Skin of body (tissue), 2 donors: Measurements from ENCODE around the gene CBX4. TPM values are rescaled to one million over a fixed set of nuclear protein-coding genes. Genes with fewer than 3 reads are reported as not detected.

Experiments used
- DNase-seq: peaks from one replicate; lab custom pipeline; 2025; lab: John Stamatoyannopoulos, UW
- total RNA-seq: library from RNA; depleted of rRNA; stranded (reverse); fragments of >200 nt; gene quantifications from one replicate; pipeline ENCODE4 v1.2.3, GENCODE V29; 2014

Gene CBX4
- total RNA-seq = 13.7 TPM

DNA sequence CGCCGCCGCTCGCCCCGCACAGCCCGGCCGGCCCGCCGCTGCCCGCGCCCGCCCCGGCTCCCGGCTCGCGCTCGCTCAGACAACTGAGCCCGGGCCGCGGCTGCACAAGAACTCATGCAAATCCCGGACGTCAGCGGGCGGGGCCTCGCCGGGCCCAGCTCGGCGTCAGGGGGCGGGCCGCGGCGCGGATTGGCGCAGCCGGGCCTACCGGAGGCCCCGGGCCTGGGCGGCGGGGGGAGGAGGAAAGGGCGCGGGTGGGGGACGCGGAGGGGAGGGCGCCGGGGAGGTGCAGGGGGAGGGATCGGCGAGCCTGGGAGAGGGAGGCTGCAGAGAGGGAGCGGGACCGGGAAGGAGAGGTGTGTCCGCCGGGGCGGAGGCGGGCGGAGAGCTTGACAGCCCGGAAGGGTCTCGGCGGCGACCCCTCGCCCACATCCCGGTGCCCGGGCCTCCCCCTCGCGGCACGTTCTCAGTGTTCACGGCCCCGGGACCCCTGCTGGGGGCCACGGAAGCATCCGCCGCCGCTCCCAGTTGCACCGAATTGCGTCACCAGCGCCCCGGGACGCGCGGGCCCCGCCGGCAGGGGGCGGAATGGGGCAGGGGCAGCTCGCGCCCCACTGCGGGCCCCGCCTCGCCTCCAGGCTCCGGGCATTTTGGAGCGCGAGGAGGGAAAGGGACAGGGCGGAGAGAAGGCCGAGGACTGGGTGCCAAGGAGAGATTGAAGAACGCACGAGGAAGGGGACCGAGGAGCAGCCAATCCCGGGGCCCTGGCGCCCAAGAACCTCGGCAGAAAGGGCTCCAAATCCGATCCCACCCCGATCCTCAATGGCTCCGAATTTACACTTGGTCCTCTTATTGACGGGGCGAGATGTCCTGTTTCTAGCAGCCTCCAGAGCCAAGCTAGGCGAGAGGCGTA, at the start of gene CBX4:
TSS of gene CBX4 (minus strand) at position 85 of the 913 bp plus-strand sequence. CDS start 189 bp downstream, outside the sequence.
- peak; percentile 88 for DNase-seq

DNA sequence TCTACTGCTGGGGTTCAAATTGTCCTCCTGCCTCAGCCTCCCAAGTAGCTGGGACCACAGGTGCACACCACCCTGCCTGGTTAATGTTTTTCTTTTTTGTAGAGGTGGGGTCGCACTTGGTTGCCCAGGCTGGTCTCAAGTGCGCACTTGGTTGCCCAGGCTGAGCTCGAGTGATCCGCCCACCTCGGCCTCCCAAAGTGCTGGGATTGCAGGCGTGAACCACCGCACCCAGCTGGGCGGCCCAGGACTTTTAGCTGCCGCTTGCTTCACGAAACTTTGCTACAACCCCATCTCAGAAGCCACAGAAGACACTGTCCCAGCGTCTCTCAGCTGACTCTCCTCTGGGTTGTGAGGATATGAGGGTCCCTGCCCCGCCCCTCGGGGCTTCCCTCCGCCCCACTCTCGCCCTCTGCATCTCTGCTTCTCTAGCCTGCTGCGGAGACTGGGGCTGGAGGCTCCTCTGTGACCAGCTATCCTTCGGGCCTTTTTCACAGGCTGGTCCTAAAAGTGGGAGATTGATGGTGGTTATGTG, 48.8 kb upstream of the CBX4 start:
- no peak for DNase-seq

DNA sequence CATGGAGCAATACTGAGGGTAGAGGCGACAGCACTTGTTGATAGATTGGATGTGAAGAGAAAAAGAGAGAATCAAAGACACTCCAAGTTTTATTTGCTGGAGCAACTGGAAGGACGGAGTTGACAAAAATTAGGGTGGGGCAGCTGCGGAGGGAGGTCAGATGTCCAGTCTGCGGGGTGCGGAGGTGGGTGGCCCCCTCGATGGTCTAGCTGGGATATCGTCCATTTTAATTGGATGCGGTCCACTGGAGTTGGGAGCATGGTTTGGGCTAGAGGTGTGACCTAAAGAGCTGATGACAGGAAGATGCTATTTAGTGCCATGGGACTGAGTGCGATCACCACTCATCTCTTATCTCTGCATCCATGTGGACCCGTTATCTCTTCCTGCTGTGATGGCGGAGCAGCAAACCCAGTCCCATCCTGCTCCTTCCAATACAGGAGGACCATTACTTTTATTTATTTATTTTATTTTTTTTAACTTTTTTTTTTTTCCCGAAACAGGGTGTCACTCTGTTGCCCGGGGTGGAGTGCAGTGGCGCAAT, 48.3 kb upstream of the CBX4 start:
- no peak for DNase-seq

DNA sequence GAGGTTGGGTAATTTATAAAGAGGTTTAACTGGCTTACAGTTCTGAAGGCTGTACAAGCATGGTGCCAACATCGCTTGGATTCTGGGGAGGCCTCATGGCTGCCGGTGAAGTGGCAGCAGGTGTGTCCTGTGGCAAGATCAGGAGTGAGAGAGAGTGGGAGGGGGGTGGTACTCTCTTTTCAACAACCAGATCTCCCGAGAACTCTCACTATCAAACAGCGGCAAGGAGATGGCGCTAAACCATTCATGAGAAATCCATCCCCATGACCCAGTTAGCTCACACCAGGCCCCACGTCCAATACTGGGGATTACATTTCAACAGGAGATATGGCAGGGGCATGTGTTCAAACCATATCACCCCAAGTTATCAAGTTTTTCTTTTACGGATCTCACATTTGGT, 44.0 kb upstream of the CBX4 start:
- DNase-seq = no peak

DNA sequence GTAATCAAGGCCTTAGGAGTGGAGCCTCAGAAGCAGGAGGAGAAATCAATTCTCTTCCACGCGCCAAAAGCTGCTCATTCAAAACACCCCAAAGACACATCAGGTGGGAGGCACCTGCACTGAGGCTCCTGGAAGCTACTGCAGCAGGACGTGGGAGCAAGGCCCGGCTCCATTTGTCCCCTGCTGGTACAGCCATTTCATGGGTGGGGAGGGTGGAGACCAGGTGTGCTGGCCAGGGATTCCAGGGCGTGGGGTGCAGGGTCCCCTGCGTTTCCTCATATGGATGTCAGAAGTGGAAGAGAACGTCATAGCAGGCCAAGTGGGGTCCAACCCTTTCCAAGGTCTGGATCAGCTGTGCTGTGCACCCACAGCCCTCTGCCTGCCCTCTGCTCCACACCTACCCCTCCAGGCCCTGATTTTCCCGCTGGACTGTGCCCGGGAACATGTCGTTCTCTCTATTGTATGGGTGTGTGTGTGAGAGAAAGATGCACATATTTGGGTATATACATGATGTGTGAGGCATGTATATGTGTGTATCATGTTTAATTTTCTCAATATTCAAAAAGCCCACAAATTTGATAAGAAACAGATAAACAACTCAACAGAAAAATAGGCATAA, 39.2 kb upstream of the CBX4 start:
- DNase-seq = no peak

DNA sequence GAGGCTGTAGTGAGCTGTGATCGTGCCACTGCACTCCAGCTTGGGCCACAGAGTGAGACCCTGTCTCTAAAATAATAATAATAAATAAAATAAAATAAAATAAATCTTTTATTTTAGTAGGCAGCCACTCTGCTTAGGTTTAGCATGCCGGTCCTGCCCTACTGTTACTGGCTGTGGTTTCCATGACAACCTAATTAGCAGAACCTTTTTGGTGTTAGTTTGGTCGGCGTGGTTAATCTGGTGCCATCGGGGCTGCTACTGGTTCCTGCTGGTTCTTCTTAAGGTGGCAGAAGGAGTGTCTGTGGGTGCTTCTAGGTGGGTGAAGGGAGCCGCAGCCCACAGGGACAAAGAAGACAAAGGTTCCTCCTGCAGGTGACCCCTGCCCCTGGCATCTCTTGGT, 37.8 kb upstream of the CBX4 start:
- DNase-seq = no peak

DNA sequence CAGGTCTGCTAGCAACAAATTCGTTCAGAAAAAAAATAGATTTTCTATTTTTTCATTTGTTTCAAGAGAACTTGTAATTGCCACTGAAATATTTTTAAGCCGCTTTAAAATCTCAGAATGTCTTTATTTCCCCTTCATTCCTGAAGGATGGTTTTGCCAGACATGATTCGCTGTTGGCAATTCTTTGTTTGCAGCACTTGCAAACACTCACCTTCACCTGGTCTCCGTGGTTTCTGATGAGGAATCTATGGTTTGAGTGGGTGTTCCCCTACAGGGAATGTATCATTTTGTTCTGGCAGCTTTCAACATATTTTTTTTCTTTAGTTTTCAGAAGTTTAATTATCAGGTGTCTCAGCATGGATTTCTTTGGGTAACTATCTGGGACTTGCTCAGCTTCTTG, 36.3 kb upstream of the CBX4 start:
- no peak for DNase-seq

DNA sequence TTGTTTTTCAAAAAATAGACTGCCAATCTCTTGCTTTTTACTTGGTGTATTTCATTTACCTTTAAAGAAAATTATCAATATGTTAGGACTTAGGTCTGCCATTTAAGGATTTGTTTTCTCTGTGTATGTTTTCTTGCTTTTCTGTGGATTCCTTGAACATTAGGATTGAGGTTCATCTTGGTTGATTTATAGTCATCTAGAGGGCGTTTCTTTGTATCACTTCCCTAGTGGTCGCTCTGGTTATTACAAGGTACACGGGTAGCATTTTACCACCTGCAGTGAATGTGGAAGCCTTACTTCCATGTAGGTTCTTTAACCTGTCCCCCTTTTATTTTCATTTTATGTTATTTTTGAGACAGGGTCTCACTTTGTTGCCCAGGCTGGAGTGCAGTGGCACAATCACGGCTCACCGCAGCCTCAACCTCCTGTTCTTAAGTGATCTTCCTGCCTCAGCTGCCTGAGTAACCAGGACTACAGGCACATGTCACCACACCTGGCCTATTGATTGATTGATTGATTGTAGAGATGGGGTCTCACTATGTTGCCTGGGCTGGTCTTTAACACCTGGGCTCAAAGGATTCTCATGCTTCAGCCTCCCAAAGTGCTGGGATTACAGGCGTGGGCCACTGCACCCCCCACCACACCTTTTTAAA, 35.2 kb upstream of the CBX4 start:
- DNase-seq = no peak

DNA sequence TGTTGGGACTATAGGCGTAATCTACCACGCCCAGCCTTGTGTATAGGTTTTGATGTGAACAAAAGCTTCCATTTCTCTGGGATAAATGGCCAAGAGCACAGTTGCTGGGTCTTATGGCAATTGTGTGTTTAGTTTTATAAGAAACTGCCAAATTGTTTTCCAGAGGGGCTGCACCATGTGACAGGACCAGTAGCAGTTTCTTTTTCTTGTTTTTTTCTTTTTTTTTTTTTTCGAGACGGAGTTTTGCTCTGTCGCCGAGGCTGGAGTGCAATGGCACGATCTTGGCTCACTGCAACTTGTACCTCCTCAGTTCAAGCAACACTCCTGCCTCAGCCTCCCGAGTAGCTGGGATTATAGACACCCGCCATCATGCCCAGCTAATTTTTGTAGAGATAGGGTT, 34.3 kb upstream of the CBX4 start:
- no peak for DNase-seq

DNA sequence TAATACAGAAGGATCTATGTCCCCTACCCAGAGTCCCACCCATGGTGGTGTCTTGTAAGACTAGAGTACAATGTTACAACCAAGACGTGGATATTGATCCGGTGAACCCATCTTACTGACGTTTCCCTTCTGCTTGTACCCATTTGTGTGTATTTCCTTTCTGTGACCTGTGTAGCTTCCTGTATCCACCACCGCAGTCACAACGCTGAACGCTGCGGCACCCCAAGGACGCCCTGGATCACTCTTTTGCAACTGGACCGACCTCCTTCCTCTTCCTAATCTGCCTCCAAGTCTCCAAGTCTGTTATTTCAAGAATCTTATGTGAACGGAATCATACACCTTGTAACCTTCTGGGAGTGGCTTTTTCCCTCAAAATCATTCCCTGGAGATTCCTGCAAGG, 33.5 kb upstream of the CBX4 start:
- DNase-seq = no peak

DNA sequence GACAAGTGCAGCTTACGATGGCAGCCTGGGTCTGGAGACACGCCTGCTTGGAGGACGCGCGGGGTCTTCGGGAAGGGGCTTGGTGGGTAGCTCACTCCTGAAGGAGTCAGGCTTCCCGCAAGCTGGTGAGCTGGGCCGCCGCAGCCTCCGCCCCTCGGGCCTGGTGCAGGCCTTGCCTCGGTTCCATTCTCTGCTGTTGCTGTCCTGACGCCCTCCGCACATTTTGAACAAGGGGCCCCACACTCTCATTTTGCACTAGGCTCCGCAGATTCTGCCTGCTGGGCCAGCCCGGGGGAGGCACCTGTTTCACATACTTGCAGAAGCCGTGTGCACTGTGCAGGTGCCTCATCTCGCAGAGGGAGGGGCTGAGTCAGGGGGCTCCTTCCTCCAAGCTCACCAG, 31.9 kb upstream of the CBX4 start:
- DNase-seq = no peak

DNA sequence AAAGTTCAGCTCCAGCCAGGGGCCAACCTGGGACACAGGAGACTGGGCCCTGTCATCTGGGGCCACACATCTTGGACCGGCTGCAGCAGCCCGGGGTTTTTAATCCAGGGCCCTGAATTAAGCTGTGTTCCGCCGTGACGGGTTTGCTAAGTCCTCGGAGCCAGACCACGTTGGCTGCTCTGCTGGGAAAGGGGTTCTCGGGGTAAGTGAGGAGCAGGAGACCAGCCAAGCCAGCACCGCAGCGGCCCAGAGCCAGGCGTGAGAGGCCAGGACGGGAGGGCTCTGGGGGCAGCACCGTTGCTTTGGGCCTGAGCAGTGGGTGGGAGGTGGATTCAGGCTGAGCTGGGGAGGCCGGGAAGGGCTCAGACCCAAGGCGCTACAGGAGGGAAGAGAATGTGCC, 31.3 kb upstream of the CBX4 start:
- DNase-seq = no peak

DNA sequence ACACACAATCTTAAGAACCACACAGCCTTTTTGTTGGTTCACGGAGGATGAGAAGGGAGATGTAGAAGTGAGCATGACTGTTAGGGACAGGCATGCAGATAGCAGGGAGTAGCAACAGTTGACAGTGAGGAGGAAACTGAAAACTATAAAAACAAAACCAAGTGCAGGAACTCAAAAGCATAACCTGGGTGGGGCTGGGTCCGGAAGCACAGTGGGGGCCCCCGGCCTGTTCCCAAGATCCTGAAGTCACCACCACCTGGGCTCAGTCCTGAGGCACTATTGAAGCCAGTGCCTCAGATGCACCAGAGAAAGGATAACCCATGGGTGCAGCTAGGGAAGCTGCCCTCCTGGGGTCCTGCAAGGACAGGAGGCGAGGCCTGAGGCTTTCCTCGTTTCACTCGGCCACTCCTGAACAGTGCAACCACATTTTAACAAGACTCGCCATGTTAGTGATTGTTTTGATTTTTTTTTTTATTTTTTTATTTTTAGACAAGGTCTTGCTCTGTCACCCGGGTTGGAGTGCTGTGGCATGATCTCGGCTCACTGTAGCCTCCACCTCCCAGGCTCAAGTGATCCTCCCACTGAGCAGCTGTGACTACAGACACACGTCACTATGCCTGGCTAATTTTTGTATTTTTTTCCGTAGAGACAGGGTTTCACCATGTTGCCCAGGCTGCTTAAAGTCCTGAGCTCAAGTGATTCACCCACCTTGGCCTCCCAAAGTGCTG, 27.7 kb upstream of the CBX4 start:
- DNase-seq = no peak

DNA sequence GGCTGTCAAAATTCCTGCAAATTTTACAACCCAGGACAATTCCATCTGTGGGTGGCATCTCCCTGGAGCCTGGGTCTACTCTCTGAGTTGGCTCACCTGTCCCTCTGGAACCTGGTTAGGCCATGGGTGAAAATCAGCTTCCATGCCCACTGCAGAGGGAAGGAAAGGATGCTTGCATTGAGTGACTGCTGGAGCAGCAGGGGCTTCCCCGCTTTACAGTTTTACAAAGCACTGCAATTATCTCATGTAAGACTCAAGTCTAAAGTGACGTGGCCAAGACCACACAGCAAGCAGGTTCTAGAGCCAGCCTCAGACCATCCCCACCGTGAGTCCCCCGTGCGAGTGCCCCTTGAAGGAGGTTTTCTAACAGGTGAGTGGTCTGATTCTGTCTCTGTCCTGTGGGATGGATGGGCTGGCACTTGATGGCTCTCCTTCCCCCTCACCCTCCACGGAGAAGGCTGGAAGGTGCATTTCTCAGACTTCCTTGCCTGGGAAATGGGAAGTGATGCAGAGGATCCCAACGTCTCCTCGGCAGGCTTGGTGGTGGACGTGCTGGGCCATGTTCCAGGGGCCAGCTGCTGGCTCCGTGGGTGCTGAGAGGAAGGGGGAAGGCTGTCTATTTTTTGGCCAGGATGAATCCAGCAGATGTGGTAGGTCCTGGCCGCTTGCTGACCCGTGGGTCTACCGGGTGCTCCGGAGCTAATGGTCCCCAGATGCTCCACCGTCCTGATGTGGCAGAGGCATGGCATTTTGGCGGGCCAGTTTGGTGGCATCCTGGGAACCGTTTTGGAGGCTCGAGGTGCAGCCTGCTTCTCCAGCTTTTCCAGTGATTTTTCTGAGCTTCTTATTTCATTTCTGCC, 26.3 kb upstream of the CBX4 start:
- no peak for DNase-seq

DNA sequence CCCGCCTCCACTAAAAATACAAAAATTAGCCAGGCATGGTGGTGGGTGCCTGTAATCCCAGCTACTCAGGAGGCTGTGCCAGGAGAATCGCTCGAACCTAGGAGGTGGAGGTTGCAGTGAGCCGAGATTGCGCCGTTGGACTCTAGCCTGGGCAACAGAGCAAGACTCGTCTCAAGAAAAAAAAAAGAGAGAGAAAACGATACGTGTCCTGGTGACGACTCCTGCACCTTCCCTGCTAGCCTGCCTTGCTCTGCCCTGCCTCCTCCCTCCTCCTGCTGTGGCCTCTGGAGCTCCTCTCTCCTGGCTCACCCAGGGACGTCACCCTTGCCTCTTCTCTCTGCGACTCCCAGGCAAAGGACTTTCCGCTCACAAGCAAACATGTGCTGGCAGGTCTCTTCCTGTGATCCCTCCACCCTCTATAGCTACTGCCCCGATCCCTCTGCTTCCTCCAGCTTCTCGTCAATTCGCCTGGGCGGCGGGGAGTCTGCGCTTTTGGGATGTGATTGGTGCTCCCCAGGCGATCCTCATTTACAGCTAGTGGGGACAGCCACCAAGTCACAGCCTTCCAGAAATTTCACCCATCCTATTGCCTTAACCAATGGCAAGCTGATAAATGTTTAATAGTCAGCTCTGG, 25.5 kb upstream of the CBX4 start:
- no peak for DNase-seq

DNA sequence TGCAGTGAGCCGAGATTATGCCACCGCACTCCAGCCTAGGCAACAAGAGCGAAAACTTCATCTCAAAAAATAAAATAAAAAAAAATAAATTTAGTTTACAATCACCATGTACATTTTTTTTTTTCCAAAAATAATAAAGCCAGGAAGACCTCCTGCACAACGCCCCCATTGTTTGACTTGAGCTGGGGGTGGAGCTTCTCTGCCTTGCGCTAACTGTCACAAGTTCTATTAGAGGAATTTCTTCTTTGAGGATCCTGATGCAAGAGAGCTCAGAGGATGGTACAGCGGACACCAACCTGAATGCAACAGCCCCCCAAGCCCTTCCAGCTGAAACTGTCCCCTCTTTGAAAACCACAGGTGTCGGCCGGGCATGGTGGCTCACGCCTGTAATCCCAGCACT, 24.9 kb upstream of the CBX4 start:
- no peak for DNase-seq

DNA sequence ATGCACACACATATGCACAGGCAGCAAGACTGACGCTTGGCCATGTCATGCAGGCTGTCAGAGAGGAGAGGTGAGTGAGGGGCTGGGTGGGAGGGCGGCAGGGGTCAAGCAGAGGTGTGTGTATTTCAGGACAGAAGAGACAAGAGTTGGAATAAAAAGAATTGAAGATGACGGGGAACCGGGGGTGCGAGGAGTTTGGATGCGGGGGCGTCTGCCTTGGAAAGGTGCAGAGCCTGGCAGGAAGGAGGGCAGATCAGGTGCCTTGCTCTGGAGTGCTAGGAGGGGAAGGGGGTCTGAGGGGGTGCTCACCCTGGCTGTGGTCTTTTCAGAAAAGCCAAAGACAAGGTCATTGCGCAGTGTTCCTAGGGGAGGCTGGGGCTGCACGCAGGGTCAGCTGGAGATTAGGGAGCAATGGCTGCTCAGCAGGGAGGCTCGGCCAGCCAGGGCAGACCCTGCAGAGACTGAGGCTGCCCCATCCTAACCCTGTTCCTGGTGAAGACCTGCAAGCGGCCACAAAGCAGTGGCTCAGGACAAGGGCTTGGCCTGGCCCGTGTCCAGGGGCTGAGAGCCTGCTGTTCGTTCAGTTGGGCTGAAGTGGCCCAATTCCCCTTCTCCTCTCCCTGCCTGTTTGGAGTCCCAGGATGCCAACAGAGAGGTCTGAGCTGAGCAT, 23.7 kb upstream of the CBX4 start:
- no peak for DNase-seq

DNA sequence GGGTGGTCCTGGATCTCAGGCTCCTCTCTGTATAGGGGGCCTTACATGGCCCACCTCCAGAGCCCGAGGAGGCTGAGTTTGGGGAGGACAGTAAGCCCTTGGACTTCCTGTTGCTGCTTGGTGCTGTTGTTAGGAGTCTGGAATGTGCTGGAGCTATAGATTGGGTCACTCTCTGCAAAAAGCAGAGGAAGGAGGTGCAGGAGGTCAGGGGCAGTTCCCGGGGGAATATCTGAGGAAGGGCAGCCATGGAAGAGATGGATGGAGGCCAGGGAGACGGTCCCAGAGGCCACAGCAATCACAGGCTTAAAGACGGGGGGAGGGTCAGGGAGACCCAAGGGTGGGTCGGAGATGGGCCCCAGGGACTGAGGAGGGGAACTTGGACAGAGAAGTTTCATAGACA, 23.0 kb upstream of the CBX4 start:
- DNase-seq = no peak
